GM18873 (cell line): Measurements from ENCODE around the gene PSTK.
A peak's percentile ranks its signal among the peaks of the same experiment; 100 is the strongest.

Source experiments
- ATAC-seq: cut with Tn5 transposase; IDR thresholded peaks from one replicate; pipeline ENCODE4 v1.9.1; 2021; ENCODE audit warnings: mild to moderate bottlenecking, moderate library complexity, moderate number of reproducible peaks; ENCODE audit not compliant: unreplicated experiment, low FRiP score

Gene PSTK, protein sequence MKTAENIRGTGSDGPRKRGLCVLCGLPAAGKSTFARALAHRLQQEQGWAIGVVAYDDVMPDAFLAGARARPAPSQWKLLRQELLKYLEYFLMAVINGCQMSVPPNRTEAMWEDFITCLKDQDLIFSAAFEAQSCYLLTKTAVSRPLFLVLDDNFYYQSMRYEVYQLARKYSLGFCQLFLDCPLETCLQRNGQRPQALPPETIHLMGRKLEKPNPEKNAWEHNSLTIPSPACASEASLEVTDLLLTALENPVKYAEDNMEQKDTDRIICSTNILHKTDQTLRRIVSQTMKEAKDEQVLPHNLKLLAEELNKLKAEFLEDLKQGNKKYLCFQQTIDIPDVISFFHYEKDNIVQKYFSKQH

DNA sequence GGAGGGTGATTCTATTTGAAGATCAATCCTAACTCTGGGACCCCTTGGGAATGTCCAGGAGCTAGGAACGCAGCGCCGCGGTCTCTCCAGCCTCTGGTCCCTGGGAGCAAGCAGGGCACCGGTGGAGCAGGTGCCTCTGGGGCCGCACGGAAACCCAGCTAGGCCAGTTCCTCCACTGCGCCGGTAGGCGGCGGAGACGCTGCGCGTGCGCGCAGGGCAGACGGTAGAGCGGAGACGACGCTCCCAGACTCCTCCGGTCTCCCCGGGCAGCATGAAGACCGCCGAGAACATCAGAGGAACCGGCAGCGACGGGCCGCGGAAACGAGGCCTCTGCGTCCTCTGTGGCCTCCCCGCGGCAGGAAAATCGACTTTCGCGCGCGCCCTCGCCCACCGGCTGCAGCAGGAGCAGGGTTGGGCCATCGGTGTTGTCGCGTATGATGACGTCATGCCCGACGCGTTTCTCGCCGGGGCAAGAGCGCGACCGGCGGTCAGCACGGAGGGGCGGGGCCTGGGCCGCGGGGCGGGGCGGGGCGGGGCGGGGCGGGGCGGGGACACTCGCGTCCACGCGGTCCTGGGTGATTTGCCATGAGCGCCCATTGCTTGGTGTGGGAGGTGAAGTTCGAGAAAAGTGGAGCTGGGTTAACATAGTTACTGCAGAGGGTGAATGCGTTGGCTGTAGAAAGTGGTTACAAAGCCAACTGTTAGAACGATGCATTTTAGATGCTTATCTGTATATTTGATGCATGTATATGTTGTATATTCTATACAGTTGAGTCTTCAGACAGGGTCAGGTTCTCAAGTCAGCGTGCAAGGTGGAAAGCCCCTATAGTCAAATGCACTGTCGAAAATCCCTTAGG lies at the start of gene PSTK:
TSS of gene PSTK (plus strand) at position 193 of the 857 bp plus-strand sequence. CDS start at position 272, 79 bp downstream.
- ATAC-seq, result peak; percentile 86

DNA sequence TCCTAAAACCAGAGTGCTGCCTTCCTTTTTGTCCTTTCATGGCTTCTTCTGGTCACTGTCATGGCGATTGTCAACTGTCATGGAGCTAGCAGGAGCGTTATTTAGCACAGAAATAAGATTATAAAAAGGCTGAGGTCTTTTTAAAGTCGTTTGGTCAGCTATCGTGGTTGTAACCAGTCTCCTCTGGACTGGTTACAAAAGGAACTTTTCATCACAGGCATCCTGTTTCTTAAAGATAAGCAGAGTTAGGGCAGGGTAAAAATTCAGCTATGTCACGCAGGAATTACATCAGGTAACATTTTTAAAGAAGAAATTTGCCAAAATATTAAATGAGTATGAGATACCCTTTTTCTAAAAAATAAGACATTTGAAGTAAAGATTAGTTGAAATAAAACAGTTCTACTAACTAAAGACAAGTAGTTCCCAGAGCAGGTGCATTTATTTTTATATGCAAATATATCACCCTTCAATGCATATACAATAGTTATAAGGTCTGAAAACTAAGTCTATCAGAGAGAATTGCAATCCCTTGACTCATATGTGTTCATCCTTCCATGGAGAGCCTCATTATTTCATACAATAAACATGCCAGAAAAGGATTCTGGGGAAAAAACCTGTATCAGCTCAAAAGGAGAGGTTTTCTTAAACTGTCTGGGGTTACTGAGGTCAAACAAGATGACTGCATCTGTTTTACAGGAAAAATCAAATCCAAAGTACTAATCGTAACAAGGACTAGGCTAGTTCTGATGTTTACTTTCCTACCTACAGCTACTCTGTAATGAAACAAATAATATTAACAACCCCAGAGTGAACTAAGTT lies 48.9 kb upstream of the PSTK start:
- ATAC-seq, result no peak

DNA sequence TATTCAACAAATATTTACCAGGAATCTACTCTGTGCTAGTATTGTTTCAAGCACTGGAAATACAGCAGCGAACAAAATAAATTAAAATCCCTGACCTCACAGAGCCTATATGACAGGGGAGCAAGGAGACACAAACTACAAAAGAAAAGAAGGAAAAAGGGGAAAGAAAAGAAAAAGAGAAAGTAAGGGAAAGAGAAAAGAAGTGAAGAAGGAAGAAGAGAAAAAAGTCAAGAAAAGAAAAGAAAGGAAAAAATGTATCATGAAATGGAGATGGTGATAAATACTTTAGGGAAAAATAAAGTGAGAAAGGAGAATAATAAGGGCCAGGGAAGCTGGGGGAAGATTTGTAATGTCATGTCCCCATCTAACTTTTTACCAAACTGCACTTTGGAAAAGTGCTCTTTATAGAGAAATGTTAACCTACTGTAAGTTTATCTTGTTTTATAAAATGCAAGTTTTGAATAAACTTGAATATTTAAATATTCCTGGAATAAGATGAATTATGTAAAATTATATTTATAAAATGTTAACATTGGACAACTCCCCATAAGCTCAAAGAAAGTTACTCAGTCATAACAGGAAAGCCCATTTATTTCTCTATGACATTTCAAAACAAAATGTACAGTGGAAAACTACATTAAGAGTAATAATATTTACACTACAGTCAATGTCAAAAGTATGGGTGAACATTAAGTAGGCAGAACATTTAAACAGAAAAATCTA lies 40.9 kb upstream of the PSTK start:
- ATAC-seq, result no peak

DNA sequence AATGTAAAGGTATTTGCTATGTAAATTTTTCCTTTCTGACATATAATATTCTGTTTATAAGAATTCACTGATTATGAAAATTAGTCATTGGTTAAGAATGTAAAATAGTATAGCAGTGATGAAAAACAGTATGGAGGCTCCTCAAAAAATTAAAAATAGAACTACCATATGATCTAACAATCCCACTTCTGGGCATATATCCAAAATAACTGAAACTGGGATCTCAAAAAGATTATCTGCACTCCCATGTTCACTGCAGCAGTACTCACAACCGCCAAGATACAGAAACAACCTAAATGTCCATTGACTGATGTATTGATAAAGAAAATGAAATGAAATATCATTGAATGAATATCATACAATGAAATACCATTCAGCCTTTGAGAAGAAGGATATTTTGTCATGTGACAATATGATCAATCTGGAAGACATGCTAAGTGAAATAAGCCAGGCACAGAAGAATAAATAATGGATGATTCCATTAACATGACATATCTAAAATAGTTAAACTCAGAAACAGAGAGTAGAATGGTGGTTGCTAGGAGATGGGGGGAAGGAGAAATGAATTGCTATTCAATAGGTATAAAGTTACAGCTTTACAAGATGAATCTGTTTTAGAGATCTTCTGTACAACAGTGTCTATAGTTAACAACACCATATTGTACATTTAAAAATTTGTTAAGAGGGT lies 40.2 kb upstream of the PSTK start:
- no peak for ATAC-seq

DNA sequence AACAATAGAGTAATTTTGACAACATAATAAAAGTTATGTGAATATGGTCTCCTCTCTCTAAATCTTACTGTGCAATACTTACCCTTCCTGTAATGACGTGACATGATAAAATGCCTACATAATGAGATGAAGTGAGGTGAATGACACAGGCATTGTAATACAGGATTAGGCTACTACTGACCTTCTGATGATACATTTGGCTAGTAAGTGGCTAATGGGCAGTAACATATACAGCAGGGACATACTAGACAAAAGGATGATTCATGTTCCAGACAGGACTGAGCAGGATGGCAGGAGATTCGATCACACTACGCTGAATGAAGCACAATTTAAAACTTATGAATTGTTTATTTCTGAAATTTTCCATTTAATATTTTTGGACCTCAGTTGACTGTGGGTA lies 30.9 kb upstream of the PSTK start:
- no peak for ATAC-seq

DNA sequence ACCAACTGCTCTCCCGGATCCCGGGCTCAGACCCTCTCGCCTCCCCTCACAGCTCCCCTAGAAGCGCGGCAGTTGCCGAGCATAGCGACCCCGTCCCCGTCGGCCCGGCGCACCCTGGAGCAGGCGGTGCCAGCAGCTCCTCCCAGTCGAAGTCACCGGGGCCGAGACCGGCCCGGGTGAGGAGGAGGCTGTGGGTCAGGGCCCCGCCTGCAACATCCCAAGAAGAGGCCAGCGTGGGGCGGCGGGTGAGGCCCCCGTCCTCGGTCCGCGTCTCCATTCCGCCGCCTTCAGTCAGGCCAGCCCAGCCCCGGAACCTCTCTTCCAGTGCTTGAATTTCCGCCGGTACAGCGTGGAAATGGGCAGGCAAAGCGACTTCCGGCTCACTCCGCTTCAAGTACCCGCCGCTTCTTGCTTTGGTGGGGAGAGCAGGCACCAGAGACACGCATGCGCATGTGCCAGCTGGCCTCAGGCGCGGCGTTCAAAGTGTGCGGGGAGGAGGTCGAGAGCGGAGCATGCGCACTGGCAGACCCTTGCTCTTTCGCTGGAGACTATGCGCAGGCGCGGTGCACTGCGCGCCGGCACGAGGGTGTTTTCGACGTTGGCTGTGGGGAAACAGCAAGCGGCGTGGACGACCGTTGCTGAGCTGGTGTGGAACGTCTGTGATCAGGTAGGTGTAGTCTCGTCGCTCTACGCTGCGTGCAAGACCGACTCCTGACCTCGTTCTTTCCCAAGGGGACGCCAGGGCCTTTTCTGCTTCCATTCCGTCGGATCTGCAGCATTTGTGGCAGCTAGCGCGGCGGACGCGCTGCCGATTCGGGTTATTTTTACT lies 26.1 kb upstream of the PSTK start, which contains the start of gene C10orf88:
TSS of gene C10orf88 (minus strand) at position 326 of the 829 bp plus-strand sequence. CDS start at position 277, 49 bp downstream.
- peak; percentile 94 for ATAC-seq

DNA sequence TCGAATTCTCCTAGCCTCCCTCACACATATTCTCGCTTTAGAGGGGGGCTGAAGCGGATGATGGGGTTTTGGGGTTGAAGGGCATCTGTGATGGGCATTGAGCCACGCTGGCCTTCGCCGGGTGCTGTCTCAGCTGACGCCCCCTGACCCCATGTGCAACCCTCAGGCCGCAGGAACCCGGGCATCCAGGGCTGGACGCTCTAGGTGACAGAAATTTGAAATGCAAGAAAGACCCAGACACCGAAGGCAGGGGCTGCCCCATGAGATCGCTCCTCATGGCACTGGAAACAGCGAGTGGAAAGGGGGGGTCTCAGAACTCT lies 25.5 kb upstream of the PSTK start:
- no peak for ATAC-seq

DNA sequence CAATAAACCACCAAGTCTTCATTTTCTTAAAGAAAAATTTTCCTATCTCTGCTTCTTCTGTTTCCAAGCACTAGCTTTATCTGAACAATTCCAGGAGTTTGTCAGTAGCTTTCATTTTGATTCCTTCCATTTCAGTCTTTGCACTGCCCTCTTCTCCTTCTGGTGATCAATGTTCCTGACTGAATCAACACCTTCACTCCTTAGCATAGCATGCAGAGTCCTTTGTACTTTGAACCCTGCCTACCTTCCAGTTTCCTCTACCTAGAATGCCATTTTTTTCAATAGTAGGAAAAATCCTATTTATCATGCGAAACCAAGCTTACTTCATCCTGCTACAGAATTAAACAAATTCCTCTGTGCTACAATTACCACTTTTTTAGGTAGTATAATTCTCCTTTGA lies 24.3 kb upstream of the PSTK start:
- no peak for ATAC-seq

DNA sequence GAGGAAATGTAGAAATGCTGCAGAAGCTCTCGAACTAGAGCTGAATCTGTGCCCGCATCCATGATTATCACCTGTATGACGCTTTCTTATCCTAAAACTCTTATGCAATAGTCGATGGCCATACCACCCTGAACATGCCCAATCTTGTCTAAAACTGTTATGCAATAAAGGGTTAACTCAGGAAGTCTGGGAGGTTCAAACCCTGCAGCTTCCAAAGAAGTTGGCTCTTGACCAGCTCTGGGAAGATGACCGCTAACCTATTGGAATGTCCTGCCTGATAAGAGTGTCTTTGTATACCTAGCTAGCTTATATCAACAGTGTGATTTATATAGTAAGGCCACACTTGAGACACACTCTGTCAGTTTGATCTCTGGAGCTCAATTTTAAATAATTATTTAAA lies 22.7 kb upstream of the PSTK start:
- ATAC-seq, result no peak

DNA sequence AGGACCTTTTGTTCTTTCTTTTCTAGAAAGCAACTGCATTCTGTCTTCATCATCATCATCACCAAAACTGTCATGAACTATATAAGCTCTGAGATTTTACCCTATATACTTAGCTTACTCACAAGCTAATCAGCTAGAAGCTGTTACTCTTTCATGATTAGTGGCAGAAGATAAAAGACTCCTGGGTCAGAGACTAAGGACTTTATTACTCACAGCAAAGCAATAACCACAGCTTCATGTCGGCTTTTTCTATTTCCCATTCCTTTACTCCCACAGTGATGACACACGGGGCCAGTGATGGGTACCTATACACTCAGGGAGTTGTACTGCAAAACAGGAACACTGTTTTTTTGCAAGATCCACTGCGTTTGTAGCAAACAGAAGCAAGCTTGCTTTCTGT lies 17.8 kb upstream of the PSTK start:
- ATAC-seq, result no peak

DNA sequence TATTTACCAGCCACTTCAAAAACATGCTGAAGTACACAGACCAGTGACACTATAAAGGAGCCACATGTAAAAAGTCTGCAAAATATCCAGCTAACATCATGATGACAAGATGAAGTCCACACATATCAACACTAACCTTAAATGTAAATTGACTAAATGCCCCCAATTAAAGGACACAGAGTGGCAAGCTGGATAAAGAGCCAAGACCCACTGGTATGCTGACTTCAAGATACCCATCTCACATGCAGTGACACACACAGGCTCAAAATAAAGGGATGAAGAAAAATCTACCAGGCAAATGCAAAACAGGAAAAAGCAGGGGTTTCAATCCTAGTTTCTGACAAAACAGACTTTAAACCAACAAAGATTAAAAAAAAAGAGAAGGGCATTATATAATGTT lies 13.3 kb upstream of the PSTK start:
- no peak for ATAC-seq

DNA sequence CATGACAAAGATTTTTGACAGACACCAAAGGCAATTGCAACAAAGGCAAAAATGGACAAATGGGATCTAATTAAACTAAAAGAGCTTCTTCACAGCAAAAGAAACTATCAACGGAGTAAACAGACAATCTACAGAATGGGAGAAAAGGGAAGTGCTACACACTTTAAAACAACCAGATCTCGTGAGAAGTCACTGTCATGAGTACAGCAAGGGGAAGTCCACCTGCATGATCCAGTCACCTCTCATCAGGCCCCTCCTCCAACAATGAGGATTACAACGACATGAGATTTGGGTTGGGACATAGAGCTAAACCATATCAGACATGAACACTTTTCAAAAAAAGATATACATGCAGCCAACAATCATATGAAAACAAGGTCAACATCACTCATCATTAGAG lies 11.5 kb upstream of the PSTK start:
- no peak for ATAC-seq

DNA sequence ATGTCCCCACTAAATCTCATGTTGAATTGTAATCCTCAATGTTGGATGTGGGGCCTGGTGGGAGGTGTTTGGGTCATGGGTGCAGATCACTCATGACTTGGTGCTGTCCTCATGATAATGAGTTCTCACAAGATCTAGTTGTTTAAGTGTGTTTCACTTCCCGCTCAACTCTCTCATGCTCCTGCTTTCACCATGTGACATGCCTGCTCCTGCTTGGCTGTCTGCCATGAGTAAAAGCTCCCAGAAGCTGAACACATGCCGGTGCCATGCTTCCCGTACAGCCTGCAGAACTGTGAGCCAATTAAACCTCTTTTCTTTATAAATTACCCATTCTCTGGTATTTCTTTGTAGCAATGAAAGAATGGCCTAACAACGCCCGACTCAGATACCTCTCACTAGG lies 6.2 kb upstream of the PSTK start:
- no peak for ATAC-seq

DNA sequence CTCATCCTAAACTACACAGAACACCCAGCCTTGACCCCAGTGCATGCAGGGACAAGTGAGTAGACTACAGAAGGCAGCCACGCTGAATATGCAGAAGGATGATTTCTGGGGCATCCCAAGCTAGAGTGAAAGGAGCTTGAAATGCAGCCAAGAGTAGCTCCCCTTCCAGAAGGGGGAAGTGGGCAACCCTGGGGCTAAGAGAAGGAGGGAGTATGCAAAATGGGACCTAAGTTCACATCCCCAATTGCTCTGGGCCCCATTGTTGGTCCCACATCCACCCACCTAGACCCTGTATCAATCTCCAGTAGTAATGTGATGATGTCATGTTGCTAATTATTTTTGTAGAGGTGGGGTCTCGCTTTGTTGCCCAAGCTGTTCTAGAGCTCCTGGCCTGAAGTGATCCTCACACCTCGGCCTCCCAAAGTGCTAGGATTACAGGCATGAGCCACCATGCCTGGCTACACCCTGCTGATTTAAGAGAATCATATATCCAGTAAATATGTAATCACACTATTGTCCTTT lies 5.6 kb upstream of the PSTK start:
- no peak for ATAC-seq

DNA sequence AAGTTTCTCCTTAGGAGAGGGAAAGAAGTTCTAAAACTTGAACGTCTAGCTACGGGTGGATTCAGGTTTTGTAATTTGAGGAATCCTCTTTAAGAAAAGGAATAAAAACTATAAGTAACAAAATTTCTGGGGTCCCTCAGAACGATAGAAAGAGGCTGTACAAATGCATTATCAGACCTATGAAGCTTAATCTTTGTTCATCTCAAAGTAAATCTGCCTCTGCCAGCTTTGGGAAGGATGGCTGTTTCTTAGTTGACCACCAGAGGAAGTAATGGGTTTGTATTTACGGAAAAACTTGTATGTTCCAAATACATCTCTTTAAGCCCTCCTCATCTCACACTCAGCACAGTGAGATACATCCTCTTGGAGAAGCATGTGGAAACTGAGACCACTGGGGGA lies 864 bp downstream of the PSTK start:
- ATAC-seq, result no peak

DNA sequence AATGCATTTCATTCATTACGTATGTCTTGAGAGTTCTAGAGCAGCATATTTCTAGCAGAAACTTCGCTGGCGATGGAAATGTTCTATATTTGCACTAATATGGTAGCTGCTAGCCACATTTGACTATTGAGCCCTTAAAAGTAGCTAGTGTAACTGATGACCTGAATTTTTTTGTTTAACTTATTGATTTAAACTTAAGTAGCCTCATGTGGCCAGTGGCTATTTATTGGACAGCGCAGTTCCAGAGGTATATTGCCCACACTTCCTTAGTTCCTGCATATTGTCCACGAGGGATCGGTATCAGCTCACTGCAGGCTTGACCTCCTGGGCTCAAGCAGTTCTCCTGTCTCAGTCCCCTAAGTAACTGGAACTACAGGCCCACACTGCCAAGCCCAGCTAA lies 3.7 kb downstream of the PSTK start:
- no peak for ATAC-seq

DNA sequence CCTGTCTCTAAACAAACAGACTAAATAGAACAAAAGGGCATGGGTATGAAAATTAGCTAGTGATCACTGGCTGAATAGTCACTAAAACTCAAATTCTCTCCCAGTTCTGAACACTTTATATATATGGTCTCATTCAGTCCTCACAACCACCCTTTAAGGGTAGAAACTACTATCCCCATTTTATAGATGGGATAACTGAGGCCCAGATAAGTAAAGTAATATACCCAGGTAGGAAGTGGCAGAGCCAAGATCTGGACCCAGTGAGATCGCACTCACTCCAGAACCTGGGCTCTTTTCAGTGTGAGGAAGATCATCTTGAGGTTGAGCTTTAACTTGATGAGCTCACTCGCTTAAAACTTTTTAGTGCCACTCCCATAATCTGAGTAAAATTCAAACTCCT lies 4.5 kb downstream of the PSTK start:
- no peak for ATAC-seq

DNA sequence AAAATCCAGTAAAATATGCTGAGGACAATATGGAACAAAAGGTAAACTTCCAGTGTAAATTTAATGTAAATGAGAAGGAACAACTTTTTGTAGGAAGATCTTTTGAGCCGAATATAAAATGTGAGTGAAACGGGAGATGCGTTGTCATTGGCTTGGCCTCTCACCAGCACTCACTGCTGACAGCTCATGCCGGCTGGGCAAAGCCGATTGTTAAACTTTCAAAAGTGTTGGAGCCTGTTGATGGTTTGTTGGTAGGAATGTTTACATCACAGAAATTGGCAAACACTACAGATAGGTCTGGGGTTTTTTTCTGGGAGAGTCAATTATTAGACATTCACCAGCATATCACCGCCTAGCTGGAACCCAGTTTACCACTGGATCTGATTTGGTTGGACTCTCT lies 6.1 kb downstream of the PSTK start:
- ATAC-seq, result no peak

DNA sequence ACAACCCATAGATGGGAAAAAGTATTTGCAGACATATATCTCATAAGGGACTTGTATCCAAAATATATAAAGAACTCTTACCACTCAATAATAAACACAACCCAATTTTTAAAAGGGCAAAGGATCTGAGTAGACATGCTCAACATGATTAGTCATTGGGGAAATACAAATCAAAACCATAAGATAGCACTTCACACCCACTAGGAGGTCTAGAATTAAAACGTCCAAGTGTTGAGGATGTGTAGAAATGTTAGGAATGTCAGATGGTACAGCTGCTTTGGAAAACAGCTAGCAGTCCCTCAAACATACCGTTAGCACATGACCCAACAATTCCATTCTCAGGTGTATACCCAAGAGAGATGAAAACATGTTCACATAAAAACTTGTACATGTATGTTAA lies 8.3 kb downstream of the PSTK start:
- ATAC-seq, result no peak
